ENCODE measurements around the gene MCM3.

GRCh38 chr6:52215787-52216186 lies 68.8 kb downstream of the MCM3 start:
- TF ChIP-seq CTCF (IDR thresholded peaks at IDR 0.05) (no peak), POLR2A (IDR thresholded peaks at IDR 0.05) (no peak)
